IgD-negative memory B cell (primary cell): ENCODE measurements around the gene ABCB9. TPM values are rescaled to one million over a fixed set of nuclear protein-coding genes. Genes with fewer than 3 reads are reported as not detected.
"Not testable (repeated sequence)": the region's sequence is repeated elsewhere in the genome, so short reads cannot be mapped to it uniquely, and the experiment has no call there.

Experiments
- H3K27ac Mint-ChIP-seq, 3 donors: one replicate each; pipeline ENCODE4 v1.8.0; 2020 to 2022; ENCODE audit warnings: mild to moderate bottlenecking in 3 of 3, mixed read lengths in 3 of 3, moderate library complexity in 1 of 3
- H3K27me3 Mint-ChIP-seq: one replicate; pipeline ENCODE4 v1.8.0; 2021; ENCODE audit warnings: mixed read lengths
- H3K36me3 Mint-ChIP-seq: one replicate; pipeline ENCODE4 v1.8.0; 2020; ENCODE audit warnings: mild to moderate bottlenecking, mixed read lengths
- H3K4me1 Mint-ChIP-seq, 3 donors: one replicate each; pipeline ENCODE4 v1.8.0; 2020 to 2022; ENCODE audit warnings: mixed read lengths in 3 of 3, mild to moderate bottlenecking in 1 of 3
- H3K4me3 Mint-ChIP-seq, 4 donors: one replicate each; pipeline ENCODE4 v1.8.0; 2020 to 2022; ENCODE audit warnings: mild to moderate bottlenecking in 4 of 4, mixed read lengths in 4 of 4, moderate library complexity in 3 of 4
- H3K9me3 Mint-ChIP-seq, 3 donors: one replicate each; pipeline ENCODE4 v1.8.0; 2020 to 2021; ENCODE audit warnings: mixed read lengths in 3 of 3, mild to moderate bottlenecking in 1 of 3
- polyA plus RNA-seq: library from polyadenylated mRNA; unstranded; fragments of 300-500 nt; fragmentation: Illumina TruSeq; gene quantifications from one replicate; pipeline ENCODE4 v1.2.3, GENCODE V29; 2021

The ABCB9 gene
- 0.93 TPM for polyA plus RNA-seq

- H3K4me1 Mint-ChIP-seq = peaks cover 8 to 19% (median 8%) of the 10 kb centered on the region in 3 donors
- H3K4me3 Mint-ChIP-seq = peak within 1 kb of the TSS; percentile 18 to 87 (median 76)
- H3K27me3 Mint-ChIP-seq = no peaks in the 10 kb centered on the region
- H3K27ac Mint-ChIP-seq = peak within 1 kb of the TSS in 2 of 3 donors; percentile 49 to 63
- no peaks in the 10 kb centered on the region for H3K9me3 Mint-ChIP-seq
- H3K36me3 Mint-ChIP-seq = no peaks in the 10 kb centered on the region
Observed at GRCh38 chr12:122965851-122966742, at the start of gene ABCB9. ABCB9 (minus strand) TSS chr12:122966463; CDS start chr12:122960235, 6,228 bp downstream.

GRCh38 chr12:123014473-123014872 lies 48.2 kb upstream of the ABCB9 start:
- H3K36me3 Mint-ChIP-seq, H3K27ac Mint-ChIP-seq, H3K4me3 Mint-ChIP-seq, H3K9me3 Mint-ChIP-seq, H3K4me1 Mint-ChIP-seq, H3K27me3 Mint-ChIP-seq: not testable (repeated sequence)

DNA sequence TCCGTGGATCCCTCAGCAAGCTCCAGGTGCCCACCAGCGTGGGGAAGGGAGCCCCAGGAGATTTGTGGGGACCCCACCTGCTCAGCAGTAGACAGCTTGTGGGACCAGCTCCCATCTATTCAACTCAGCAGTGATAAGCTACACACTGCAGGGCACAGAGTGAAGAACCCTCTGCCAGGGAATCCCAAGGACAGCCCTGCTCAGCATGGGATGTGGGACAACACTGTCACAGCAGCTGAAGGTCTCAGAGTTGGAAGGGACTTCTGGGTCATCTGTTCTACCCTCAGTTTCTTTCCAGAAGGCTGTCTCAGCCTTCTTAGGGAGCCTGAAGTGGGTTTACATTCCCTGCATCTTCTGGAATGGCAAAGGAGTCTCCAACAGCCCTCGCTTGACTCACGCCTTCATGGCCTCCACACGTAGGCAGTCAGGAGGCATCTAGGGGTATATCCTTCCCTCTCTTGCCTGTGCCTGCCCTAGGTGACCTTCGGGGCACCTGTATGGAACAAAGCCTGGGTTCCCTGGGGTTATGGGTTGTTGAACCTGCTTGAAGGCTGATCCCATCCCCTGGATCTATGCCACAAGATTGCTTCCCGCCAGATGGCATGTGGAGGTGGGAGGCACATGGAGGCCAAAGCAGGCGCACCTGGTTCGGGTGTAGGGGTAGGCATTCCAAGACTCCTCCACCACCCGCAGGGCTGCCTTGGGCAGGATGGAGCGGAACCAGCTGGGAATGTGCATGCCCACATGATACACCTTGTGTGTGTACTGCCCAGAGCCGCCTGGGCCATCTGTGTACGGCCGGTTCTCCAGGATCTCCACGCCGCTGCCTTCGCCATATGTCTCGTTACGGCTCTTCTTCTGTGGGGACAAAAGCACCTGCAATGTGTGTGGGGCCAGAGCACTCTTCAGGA lies 47.2 kb upstream of the ABCB9 start:
- Mint-ChIP-seq H3K4me1 (peaks cover 0 to 2% (median 0%) of the 10 kb centered on the region in 3 donors), H3K9me3 (no peaks in the 10 kb centered on the region), H3K27ac (no peak overlapping the region), H3K27me3 (no peaks in the 10 kb centered on the region), H3K4me3 (no peak overlapping the region), H3K36me3 (peaks cover 3% of the 10 kb centered on the region)

DNA sequence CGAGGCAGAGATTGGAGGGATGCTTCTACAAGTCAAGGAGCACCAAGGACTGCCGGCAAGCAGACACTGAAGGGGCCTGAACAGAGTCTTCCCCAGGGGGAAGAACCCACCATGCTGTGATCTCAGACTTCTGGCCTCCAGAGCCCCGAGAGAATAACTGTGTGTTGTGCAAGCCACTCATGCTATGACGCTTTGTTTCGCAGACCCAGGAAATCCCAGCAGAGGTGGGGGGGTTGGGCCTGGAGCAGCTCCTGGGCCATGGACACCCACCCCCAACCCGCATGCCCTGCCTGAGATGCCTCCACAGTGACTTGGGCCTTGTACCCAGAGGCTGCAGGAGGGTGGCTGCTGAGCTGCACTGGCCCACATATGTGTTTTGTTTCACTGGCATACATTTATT lies 45.4 kb upstream of the ABCB9 start:
- no peak overlapping the region for H3K4me3 Mint-ChIP-seq
- peaks cover 1% of the 10 kb centered on the region for H3K36me3 Mint-ChIP-seq
- peaks cover 0 to 2% (median 0%) of the 10 kb centered on the region in 3 donors for H3K4me1 Mint-ChIP-seq
- no peak overlapping the region for H3K27ac Mint-ChIP-seq
- peaks cover 1% of the 10 kb centered on the region for H3K27me3 Mint-ChIP-seq
- H3K9me3 Mint-ChIP-seq = no peaks in the 10 kb centered on the region

DNA sequence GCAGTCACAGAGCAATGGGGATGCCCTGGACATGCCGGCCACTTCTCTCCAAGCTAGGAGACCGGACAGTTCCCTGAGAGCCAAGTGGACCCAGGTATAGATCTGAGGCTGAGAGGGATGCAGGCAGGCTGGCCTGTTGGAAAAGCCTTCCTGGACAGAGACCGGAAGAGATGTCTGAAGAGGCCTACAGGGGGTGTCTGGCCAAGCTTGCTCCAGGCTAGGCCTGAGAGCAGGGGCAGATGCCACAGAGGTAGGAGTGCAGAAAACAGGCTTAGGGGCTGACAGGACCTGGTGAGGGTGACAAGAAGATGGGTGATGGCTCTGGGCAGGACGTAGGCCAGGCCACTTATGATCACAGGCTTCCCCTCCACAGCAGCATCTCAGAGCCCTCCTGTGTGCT lies 44.4 kb upstream of the ABCB9 start:
- Mint-ChIP-seq H3K27me3 (peaks cover 1% of the 10 kb centered on the region), H3K27ac (no peak overlapping the region), H3K9me3 (no peaks in the 10 kb centered on the region), H3K4me3 (no peak overlapping the region), H3K36me3 (peaks cover 1% of the 10 kb centered on the region), H3K4me1 (peaks cover 0 to 2% (median 0%) of the 10 kb centered on the region in 3 donors)

GRCh38 chr12:123010110-123010509 lies 43.8 kb upstream of the ABCB9 start:
- Mint-ChIP-seq H3K36me3 (peaks cover 1% of the 10 kb centered on the region), H3K27me3 (peaks cover 1% of the 10 kb centered on the region), H3K9me3 (no peaks in the 10 kb centered on the region), H3K4me1 (no peaks in the 10 kb centered on the region), H3K27ac (no peak overlapping the region), H3K4me3 (no peak overlapping the region)

GRCh38 chr12:123006977-123007376 lies 40.7 kb upstream of the ABCB9 start:
- H3K27ac Mint-ChIP-seq = peak overlapping the region in 1 of 3 donors; percentile 27
- peaks cover 1% of the 10 kb centered on the region for H3K27me3 Mint-ChIP-seq
- no peaks in the 10 kb centered on the region for H3K9me3 Mint-ChIP-seq
- no peak overlapping the region for H3K4me3 Mint-ChIP-seq
- H3K36me3 Mint-ChIP-seq = peaks cover 1% of the 10 kb centered on the region
- no peaks in the 10 kb centered on the region for H3K4me1 Mint-ChIP-seq

DNA sequence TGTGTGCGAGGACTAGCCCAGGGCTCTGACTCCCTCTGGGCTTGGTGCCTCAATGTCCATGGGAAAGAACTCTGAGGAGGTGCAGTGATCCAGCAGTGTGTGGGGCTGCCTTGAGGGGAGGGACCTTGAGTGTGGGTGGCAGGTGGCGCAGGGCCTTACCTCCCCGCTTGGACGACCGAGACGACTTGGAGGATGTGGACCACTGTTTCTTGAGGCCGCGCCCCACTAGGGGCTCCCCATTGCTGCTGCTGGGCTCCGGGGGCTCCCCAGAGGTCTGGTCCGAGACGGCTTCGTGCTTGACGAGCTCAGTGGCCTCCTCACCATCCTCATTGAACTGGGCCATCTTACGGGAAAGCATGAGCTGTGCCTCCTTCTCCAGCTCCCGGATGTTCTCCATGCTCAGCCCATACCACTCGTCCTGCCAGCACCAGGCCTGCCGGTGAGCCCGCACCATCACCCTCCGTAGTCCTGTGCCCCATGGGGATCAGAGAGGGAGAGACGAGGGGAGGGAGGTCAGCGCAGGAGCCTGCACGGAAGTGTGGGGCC lies 38.9 kb upstream of the ABCB9 start:
- H3K36me3 Mint-ChIP-seq = no peaks in the 10 kb centered on the region
- no peaks in the 10 kb centered on the region for H3K4me1 Mint-ChIP-seq
- H3K27me3 Mint-ChIP-seq = peaks cover 4% of the 10 kb centered on the region
- H3K9me3 Mint-ChIP-seq = no peaks in the 10 kb centered on the region
- peak overlapping the region in 1 of 4 donors; percentile 51 for H3K4me3 Mint-ChIP-seq
- H3K27ac Mint-ChIP-seq = no peak overlapping the region

DNA sequence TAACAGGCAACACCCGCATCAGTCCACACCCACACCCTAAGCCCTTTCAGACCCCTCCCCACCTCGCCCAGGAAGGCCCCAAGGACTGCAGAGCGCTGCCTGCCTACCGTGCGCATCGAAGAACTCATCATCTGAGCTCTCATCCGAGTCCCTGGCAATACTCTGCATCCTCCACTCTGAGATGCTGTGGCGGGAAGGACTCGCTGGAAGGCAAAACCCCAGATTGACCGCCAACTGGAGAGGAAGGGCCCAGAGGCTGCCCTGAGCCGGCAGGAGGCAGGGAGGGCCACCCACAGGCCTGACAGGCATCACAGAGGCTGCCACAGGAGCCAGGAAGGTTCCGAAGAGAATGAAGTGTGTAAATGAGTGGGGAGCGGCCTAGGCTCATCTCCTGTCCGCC lies 38.0 kb upstream of the ABCB9 start:
- H3K27me3 Mint-ChIP-seq = peaks cover 4% of the 10 kb centered on the region
- H3K27ac Mint-ChIP-seq = no peak overlapping the region
- no peaks in the 10 kb centered on the region for H3K4me1 Mint-ChIP-seq
- H3K9me3 Mint-ChIP-seq = no peaks in the 10 kb centered on the region
- no peak overlapping the region for H3K4me3 Mint-ChIP-seq
- H3K36me3 Mint-ChIP-seq = no peaks in the 10 kb centered on the region

GRCh38 chr12:123003257-123003656 lies 37.0 kb upstream of the ABCB9 start:
- Mint-ChIP-seq H3K27me3 (peaks cover 4% of the 10 kb centered on the region), H3K4me1 (no peaks in the 10 kb centered on the region), H3K27ac (no peak overlapping the region), H3K4me3 (no peak overlapping the region), H3K9me3 (no peaks in the 10 kb centered on the region), H3K36me3 (no peaks in the 10 kb centered on the region)

DNA sequence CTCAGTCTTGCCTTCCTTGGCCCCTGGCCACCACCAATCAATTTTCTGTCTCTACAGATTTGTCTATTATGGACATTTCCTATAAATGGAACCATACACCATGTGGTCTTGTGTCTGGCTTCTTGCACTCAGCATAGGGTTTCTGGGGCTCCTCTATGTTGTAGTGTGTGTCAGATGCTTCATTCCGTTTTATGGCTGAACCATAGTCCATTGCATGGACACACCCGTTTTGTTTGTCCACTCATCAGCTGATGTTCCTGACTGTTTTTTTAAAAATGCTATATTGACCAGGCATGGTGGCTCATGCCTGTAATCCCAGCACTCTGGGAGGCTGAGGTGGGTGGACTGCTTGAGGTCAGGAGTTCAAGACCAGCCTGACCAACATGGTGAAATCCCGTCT lies 35.2 kb upstream of the ABCB9 start:
- Mint-ChIP-seq H3K27me3 (peaks cover 3% of the 10 kb centered on the region), H3K4me1 (no peaks in the 10 kb centered on the region), H3K27ac (no peak overlapping the region), H3K9me3 (no peaks in the 10 kb centered on the region), H3K36me3 (no peaks in the 10 kb centered on the region), H3K4me3 (no peak overlapping the region)

DNA sequence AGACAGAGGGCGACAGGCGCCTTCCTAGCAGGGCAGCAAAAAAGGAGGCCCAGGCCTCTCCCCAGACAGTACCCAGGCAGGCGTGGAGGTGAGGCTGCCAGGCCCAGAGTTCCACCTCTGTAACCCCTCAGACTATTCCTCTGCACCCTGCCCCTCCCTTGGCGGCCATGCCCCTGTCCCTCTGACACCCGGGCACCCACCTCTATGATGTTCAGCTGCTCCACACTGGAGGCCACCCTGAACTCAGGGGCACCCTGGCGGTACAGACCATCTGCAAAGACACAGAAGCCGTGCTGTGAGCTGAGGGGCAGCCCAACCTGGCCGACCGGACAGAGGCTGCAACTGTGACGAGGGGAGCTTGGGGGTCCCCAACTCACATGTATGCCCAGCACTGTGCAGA lies 34.3 kb upstream of the ABCB9 start:
- Mint-ChIP-seq H3K4me1 (no peaks in the 10 kb centered on the region), H3K4me3 (no peak overlapping the region), H3K9me3 (no peaks in the 10 kb centered on the region), H3K27ac (no peak overlapping the region), H3K27me3 (peaks cover 3% of the 10 kb centered on the region), H3K36me3 (no peaks in the 10 kb centered on the region)

GRCh38 chr12:122999986-123000420 lies 33.7 kb upstream of the ABCB9 start:
- Mint-ChIP-seq H3K4me1 (no peaks in the 10 kb centered on the region), H3K9me3 (no peaks in the 10 kb centered on the region), H3K36me3 (no peaks in the 10 kb centered on the region), H3K4me3 (peak overlapping the region in 1 of 4 donors; percentile 67), H3K27me3 (peaks cover 3% of the 10 kb centered on the region), H3K27ac (no peak overlapping the region)

- no peaks in the 10 kb centered on the region for H3K4me1 Mint-ChIP-seq
- peaks cover 3% of the 10 kb centered on the region for H3K27me3 Mint-ChIP-seq
- peaks cover under 1% of the 10 kb centered on the region for H3K36me3 Mint-ChIP-seq
- H3K9me3 Mint-ChIP-seq = no peaks in the 10 kb centered on the region
- no peak overlapping the region for H3K4me3 Mint-ChIP-seq
- no peak overlapping the region for H3K27ac Mint-ChIP-seq
Observed at GRCh38 chr12:122999196-122999946, 33.1 kb upstream of the ABCB9 start.
